Left ventricle myocardium inferior (tissue), 1 donor: ENCODE measurements around the gene NPC1. TPM values are rescaled to one million over a fixed set of nuclear protein-coding genes. Genes with fewer than 3 reads are reported as not detected.

Experiments used
- DNase-seq: peaks from one replicate; pipeline ENCODE4 v3.0.0-alpha.2; 2020
- H3K27ac ChIP-seq: fragments of 200-600 bp; replicated peaks from 2 replicates; pipeline ENCODE4 v1.8.0; 2021
- H3K27me3 ChIP-seq: fragments of 200-600 bp; 2 replicates; pipeline ENCODE4 v1.8.0; 2021; ENCODE audit warnings: low read depth
- H3K36me3 ChIP-seq: fragments of 200-600 bp; 2 replicates; pipeline ENCODE4 v1.8.0; 2021
- H3K4me1 ChIP-seq: fragments of 200-600 bp; 2 replicates; pipeline ENCODE4 v1.8.0; 2021
- H3K4me3 ChIP-seq: fragments of 200-600 bp; 2 replicates; pipeline ENCODE4 v1.8.0; 2021; ENCODE audit warnings: mild to moderate bottlenecking, moderate library complexity
- H3K9me3 ChIP-seq: fragments of 200-600 bp; replicated peaks from 2 replicates; pipeline ENCODE4 v1.8.0; 2021
- CTCF ChIP-seq: fragments of 200-600 bp; IDR thresholded peaks from 2 replicates; pipeline ENCODE4 v1.8.0; 2021; ENCODE audit warnings: antibody characterized with exemption, mild to moderate bottlenecking, borderline replicate concordance
- intact Hi-C: fragments of 100-400 bp; cut with micrococcal nuclease; formaldehyde crosslinking; loops from one replicate; pipeline ENCODE4 v1.11.0; 2022
- total RNA-seq: library from RNA; stranded (reverse); fragmentation: NEBNext Ultra II Directional; extraction: Animal tissue kit (Norgen Biotek cat#: 25700); gene quantifications from one replicate; pipeline ENCODE4 v1.2.1, GENCODE V29; 2021
- donor health status: DM: no; HTN: yes; CAD: no; lungs with severe emphysema.

NPC1 gene
- total RNA-seq, 1 donor from 2014 or later: 10.3 TPM

- Histone ChIP-seq H3K4me3 (no peak overlapping the region), H3K27me3 (no peaks in the 10 kb centered on the region), H3K4me1 (no peaks in the 10 kb centered on the region), H3K9me3 (no peaks in the 10 kb centered on the region), H3K27ac (no peak overlapping the region), H3K36me3 (no peaks in the 10 kb centered on the region)
- TF ChIP-seq CTCF: no peak
- intact Hi-C loops: no loop called here
- DNase-seq: no peak
Measured at GRCh38 chr18:23608211-23608610, 21.9 kb upstream of the NPC1 start.

- no peak for DNase-seq
- H3K4me1 ChIP-seq: no peaks in the 10 kb centered on the region
- no peak for TF ChIP-seq CTCF
- H3K9me3 ChIP-seq: no peaks in the 10 kb centered on the region
- no peak overlapping the region for H3K4me3 ChIP-seq
- intact Hi-C loops: no loop called here
- no peak overlapping the region for H3K27ac ChIP-seq
- H3K27me3 ChIP-seq: no peaks in the 10 kb centered on the region
- H3K36me3 ChIP-seq: no peaks in the 10 kb centered on the region
Measured at GRCh38 chr18:23605941-23606340, 19.6 kb upstream of the NPC1 start.

- intact Hi-C loops: no loop called here
- TF ChIP-seq CTCF: no peak
Measured at GRCh38 chr18:23599809-23600208, 13.5 kb upstream of the NPC1 start.

GRCh38 chr18:23596183-23596582 is 9.9 kb upstream of the NPC1 start:
- Histone ChIP-seq H3K9me3 (no peaks in the 10 kb centered on the region), H3K27ac (no peak overlapping the region), H3K36me3 (no peaks in the 10 kb centered on the region), H3K27me3 (peaks cover 11% of the 10 kb centered on the region), H3K4me3 (no peak overlapping the region), H3K4me1 (no peaks in the 10 kb centered on the region)
- DNase-seq: no peak
- intact Hi-C loops: no loop called here
- TF ChIP-seq CTCF: no peak

More at GRCh38 chr18:23599809-23600208, 13.5 kb upstream of the NPC1 start:
- Histone ChIP-seq H3K4me3 (no peak overlapping the region), H3K27me3 (no peaks in the 10 kb centered on the region), H3K27ac (no peak overlapping the region), H3K36me3 (no peaks in the 10 kb centered on the region), H3K9me3 (no peaks in the 10 kb centered on the region), H3K4me1 (no peaks in the 10 kb centered on the region)
- no peak for DNase-seq

- Histone ChIP-seq H3K4me1 (no peaks in the 10 kb centered on the region), H3K9me3 (no peaks in the 10 kb centered on the region), H3K27me3 (peaks cover 17% of the 10 kb centered on the region), H3K27ac (no peak overlapping the region), H3K4me3 (no peak overlapping the region), H3K36me3 (no peaks in the 10 kb centered on the region)
- no peak for TF ChIP-seq CTCF
- intact Hi-C loops: no loop called here
- no peak for DNase-seq
Measured at GRCh38 chr18:23595591-23595990, 9.3 kb upstream of the NPC1 start.

GRCh38 chr18:23593720-23594119 is 7.4 kb upstream of the NPC1 start:
- DNase-seq: no peak

More at GRCh38 chr18:23593720-23594119, 7.4 kb upstream of the NPC1 start:
- Histone ChIP-seq H3K27ac (no peak overlapping the region), H3K9me3 (no peaks in the 10 kb centered on the region), H3K36me3 (no peaks in the 10 kb centered on the region), H3K27me3 (peaks cover 36% of the 10 kb centered on the region), H3K4me1 (no peaks in the 10 kb centered on the region), H3K4me3 (no peak overlapping the region)
- intact Hi-C loops: no loop called here
- no peak for TF ChIP-seq CTCF
